NCI-H128 (cell line): ENCODE measurements around the gene TICAM1.
A peak's percentile ranks its signal among the peaks of the same experiment; 100 is the strongest.
"Not testable (repeated sequence)": the region's sequence is repeated elsewhere in the genome, so short reads cannot be mapped to it uniquely, and the experiment has no call there.

Experiments used
- DNase-seq: peaks from one replicate; lab custom pipeline; 2025; ENCODE audit not compliant: unreplicated experiment; lab: John Stamatoyannopoulos, UW

Gene TICAM1

GRCh38 chr19:4805140-4805539 is 26.4 kb downstream of the TICAM1 start:
- not testable (repeated sequence) for DNase-seq

DNA sequence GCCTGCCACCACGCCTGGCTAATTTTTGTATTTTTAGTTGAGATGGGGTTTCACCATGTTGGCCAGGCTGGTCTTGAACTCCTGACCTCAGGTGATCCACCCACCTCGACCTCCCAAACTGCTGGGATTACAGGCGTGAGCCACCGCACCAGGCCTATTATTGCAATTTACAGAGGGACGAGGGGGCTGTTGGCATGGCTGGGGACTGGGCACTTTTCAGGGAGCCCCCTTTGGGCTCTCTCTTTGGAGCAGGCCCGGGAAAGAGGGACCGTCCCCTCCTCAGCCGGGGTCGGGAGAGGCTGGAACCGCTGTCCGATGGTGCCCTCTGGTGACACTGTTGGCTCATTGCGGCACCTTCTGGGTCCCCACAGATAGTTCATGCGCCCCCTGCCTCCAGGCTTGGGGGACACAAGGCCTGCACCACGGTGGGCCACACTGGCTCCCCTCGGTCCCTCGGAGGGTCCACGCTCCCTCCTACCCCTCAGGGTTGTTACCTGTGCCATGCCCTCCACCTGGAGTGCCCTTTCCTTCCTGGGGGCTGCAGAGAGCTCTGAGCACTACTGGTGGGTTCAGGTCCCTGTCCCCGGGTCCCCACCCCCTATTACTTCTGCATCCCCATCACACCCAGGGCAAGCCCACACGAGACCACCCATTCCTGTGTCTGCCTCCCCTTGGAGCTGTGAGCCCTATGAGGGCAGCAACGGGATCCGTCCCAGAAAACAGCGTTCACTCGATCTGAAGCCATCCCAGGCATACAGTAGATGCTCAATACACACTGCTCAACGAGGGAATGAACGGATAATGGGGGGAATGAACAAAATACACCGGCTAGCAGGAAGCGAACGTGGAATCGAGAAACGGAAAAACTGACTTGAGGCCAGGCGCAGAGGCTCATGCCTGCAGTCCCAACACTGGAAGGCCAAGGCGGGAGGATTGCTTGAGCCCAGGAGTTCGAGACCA is 27.5 kb downstream of the TICAM1 start:
- peak; percentile 50 for DNase-seq

GRCh38 chr19:4802711-4803110 is 28.8 kb downstream of the TICAM1 start:
- no peak for DNase-seq

DNA sequence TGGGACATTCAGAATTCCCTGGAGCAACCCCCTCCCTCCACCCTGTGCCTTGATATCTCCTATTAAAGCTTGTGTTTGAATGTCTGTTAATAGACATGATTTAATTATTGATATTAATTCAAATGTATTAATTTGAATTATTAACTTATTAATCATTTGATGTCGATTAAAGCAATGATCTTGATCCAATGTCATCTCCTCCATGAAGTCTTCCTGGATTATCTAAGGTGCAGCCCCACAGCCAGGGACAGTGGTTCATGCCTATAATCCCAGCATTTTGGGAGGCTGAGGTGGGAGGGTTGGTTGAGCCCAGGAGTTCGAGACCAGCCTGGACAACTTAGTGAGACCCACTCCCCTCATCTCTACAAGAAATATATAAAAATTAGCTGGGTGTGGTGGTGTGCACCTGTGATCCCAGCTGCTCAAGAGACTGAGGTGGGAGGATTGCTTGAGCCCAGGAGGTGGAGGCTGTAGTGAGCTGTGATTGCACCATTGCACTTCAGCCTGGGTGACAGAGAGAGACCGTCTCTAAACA is 30.4 kb downstream of the TICAM1 start:
- no peak for DNase-seq

- no peak for DNase-seq
Observed at GRCh38 chr19:4800591-4801081, 30.9 kb downstream of the TICAM1 start.

DNA sequence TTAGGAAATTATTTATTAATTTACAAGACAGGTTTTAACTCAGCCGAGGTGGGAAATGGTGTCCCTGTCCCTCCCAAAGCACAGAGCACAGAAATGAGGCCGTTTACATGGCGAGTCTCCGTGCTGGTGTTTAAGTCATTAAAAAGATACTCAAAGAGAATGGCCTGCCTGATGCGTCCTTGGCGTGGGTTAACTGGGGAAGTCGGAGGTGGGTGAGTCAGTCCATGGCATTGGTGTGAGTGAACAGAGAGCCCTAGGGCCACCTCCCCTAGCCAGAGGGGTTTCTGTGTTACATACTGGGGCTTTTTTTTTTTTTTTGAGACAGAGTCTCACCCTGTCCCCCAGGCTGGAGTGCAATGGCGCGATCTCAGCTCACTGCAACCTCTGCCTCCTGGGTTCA is 36.1 kb downstream of the TICAM1 start:
- DNase-seq, result no peak

DNA sequence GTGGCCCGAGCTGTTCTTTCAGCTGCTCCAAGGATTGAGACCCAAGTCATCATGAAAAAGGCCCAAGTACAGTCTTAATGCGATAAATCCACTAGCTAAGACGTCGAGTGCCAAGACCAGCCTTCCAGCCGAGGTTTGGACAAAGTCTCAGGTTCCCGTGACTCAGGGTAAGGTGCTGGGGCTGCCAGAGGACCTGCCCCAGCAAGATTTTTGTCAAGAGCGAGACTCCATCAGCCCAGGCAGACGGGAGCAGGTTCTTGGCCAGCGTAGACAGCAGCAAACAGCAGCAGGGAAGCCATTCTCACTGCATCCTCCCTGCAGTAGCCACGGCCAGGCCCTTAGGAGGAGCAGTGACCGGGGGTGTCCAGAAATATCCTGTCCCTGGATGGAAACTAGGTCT is 36.5 kb downstream of the TICAM1 start:
- DNase-seq, result no peak

DNA sequence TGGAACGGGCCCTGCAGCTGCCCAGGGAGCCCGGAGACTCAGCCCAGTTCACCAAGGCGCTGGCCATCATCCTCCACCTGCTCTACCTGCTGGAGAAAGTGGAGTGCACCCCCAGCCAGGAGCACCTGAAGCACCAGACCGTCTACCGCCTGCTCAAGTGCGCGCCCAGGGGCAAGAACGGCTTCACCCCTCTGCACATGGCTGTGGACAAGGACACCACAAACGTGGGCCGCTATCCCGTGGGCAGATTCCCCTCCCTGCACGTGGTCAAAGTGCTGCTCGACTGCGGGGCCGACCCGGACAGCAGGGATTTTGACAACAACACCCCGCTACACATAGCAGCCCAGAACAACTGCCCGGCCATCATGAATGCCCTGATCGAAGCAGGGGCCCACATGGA is 38.2 kb downstream of the TICAM1 start:
- not testable (repeated sequence) for DNase-seq

DNA sequence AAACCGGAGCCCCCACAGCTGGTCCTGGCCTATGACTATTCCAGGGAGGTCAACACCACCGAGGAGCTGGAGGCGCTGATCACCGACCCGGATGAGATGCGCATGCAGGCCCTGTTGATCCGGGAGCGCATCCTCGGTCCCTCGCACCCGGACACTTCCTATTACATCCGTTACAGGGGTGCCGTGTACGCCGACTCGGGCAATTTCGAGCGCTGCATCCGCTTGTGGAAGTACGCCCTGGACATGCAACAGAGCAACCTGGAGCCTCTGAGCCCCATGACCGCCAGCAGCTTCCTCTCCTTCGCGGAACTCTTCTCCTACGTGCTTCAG is 38.7 kb downstream of the TICAM1 start:
- DNase-seq, result not testable (repeated sequence)

DNA sequence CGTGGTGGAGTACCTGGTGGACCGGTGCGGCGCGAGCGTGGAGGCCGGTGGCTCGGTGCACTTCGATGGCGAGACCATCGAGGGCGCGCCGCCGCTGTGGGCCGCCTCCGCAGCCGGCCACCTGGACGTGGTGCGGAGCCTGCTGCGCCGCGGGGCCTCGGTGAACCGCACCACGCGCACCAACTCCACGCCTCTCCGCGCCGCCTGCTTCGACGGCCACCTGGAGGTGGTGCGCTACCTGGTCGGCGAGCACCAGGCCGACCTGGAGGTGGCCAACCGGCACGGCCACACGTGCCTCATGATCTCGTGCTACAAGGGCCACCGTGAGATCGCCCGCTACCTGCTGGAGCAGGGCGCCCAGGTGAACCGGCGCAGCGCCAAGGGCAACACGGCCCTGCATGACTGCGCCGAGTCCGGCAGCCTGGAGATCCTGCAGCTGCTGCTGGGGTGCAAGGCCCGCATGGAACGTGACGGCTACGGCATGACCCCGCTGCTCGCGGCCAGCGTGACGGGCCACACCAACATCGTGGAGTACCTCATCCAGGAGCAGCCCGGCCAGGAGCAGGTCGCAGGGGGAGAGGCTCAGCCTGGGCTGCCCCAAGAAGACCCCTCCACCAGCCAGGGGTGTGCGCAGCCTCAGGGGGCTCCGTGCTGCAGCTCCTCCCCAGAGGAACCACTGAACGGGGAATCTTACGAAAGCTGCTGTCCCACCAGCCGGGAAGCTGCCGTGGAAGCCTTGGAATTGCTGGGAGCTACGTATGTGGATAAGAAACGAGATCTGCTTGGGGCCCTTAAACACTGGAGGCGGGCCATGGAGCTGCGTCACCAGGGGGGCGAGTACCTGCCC is 39.3 kb downstream of the TICAM1 start:
- not testable (repeated sequence) for DNase-seq

DNA sequence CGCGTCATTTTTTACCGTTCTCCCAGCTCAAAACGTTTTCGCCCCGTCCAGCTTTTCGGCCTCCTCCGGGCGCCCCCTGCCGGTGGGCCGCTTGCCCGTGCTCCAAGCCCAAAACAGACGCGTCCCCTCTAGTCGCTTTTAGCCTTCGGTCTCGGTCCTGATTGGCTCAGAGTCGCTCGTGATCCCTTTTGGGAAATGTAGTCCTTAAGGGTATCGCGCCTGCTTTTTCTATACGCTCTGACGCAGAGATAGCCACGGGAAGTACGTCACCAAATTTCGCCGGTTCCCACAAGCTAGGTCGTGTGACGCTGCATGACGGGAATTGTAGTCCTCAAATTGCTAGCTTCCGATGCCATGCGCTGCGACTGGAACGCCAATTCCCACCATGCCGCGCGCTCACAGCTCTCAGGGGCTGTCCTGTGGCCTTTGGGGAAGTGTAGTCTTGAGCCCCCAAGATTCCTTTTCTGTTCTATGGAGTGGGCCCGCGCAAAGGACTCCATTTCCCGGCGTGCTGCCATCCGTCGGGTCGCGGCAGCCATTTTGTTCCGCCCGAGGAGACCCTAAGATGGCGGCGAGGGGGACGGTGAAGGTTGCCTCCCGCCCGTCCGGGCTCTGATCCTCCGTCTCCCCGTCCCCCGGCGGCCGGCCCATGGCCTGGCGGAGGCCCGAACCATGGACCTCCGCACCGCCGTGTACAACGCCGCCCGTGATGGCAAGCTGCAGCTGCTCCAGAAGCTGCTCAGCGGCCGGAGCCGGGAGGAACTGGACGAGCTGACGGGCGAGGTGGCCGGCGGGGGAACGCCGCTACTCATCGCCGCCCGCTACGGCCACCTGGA is 40.1 kb downstream of the TICAM1 start, which contains the start of gene FEM1A:
FEM1A (plus strand) TSS at position 552 of the 836 bp plus-strand sequence; CDS start at position 673, 121 bp downstream.
- peak; percentile 100 for DNase-seq

- DNase-seq, result not testable (repeated sequence)
Observed at GRCh38 chr19:4786412-4787016, 45.0 kb downstream of the TICAM1 start.

GRCh38 chr19:4781801-4782200 is 49.7 kb downstream of the TICAM1 start:
- no peak for DNase-seq

DNA sequence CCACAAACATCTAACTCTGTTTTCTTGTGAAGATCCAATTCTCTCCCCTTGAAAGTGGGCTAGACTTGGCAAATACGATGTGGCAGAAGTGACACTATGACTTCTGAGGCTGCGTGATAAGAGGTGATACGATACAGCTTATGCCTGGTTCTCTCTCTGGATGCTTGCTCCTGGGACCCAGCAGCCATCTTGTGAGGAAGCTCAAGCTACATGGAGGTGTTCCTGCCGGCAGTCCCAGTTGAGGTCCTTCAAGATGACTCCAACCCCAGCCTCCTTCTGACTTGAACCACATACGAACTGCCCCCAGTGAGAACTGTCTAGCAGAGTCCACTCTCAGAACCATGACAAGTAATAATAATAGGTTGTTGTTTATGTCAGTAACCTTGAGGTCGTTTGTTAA is 50.7 kb downstream of the TICAM1 start:
- DNase-seq, result no peak

DNA sequence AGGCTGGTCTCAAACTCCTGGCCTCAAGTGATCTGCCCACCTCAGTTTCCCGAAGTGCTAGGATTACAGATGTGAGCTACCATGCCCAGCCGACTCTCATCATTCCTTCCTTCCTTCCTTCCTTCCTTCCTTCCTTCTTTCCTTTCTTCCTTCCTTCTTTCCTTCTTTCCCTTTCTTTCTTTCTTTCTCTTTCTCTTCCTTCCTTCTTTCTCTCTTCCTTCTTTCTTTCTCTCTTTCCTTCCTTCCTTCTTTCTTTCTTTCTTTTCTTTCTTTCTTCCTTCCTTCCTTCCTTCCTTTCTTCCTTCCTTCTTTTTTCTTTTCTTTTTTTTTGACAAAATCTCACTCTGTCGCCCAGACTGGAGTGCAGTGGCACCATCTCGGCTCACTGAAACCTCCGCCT is 53.4 kb downstream of the TICAM1 start:
- not testable (repeated sequence) for DNase-seq

- no peak for DNase-seq
Observed at GRCh38 chr19:4776436-4777211, 54.9 kb downstream of the TICAM1 start.

DNA sequence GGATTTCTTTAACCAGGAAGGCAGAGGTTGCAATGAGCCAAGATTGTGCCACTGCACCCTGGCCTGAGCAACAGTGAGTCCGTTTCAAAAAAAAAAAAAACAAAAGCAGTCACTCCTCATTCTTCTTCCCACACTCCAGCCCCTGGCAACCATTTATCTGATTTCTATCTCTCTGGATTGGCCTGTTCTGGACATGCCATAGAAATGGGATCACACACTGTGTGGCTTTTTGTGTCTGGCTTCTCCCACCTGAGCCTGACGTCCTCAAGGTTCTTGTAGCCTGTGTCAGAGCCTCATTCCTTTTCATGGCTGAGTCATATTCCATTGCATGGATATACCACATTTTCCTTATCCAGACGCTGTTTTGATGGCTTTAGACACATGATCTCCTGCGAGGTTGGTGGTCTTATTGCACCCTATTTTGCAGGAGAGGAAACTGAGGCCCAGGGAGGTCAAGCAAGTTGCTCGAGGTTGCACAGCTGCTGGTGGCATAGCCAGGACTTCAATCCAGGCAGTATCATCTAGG is 55.8 kb downstream of the TICAM1 start:
- no peak for DNase-seq

DNA sequence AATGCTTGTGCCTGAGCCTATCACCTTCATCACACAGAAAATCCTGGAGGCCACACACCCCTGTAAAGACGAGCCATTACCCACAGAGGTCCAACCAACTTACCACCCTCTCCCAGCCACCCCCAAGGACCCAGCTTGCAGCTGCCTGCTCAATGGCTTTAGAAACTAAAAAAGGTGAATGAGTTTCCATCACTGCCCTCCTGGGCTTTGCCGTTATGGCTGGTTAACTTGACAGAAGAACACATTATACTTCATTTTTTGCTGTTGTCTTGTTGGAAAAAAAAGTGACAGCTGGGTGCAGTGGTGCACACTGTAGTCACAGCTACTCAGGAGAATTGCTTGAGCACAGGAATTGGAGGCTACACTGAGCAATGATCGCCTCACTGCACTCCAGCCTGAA is 57.4 kb downstream of the TICAM1 start:
- no peak for DNase-seq

DNA sequence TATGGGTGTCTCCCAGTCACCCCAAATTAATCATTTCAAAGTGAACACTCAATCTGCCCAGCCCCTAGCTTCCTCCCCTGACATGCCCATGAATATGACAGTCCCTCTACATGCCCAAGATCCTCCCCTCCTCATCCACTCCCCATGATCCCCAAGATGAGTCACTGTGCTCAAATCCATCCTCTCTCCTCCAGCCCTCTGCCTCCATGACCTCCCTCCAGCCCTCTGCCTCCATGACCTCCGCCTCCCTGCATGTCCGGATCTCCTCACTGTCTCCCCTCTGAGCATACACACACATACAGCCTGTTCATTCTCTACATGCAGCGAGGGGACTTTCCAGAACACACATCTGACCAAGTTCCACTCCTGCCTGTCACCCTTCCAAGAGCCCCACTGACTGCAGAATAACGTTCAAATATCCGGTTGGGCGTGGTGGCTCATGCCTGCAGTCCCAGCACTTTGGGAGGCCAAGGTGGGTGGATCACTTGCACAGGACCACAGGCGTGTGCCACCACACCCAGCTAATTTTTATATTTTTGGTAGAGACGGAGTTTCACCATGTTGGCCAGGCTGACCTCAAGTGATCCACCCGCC is 58.4 kb downstream of the TICAM1 start:
- no peak for DNase-seq
